Midbrain (tissue), 1 donor: ENCODE measurements around the gene CADM1.
A peak's percentile ranks its signal among the peaks of the same experiment; 100 is the strongest.

Experiments
- DNase-seq: peaks from one replicate; lab custom pipeline; 2025; lab: John Stamatoyannopoulos, UW

CADM1 gene

GRCh38 chr11:115279813-115280761 is 224.1 kb downstream of the CADM1 start:
- no peak for DNase-seq

- DNase-seq: no peak
These were observed 227.4 kb downstream of the CADM1 start for GRCh38 chr11:115276799-115277198.

- DNase-seq: no peak
These were observed 228.0 kb downstream of the CADM1 start for GRCh38 chr11:115276191-115276590.

- DNase-seq: no peak
These were observed 229.2 kb downstream of the CADM1 start for GRCh38 chr11:115275045-115275444.

GRCh38 chr11:115272925-115273324 is 231.3 kb downstream of the CADM1 start:
- DNase-seq: no peak

- DNase-seq: no peak
These were observed 232.6 kb downstream of the CADM1 start for GRCh38 chr11:115271643-115272042.

- peak; percentile 22 for DNase-seq
These were observed 234.8 kb downstream of the CADM1 start for GRCh38 chr11:115269191-115269950.

GRCh38 chr11:115267871-115268270 is 236.3 kb downstream of the CADM1 start:
- DNase-seq: no peak

- DNase-seq: no peak
These were observed 236.9 kb downstream of the CADM1 start for GRCh38 chr11:115267238-115267781.

- no peak for DNase-seq
These were observed 238.1 kb downstream of the CADM1 start for GRCh38 chr11:115266066-115266639.

- no peak for DNase-seq
These were observed 240.2 kb downstream of the CADM1 start for GRCh38 chr11:115263799-115264656.

- DNase-seq: no peak
These were observed 246.0 kb downstream of the CADM1 start for GRCh38 chr11:115258216-115258615.

GRCh38 chr11:115257678-115258077 is 246.5 kb downstream of the CADM1 start:
- DNase-seq: no peak

GRCh38 chr11:115257270-115257669 is 246.9 kb downstream of the CADM1 start:
- DNase-seq: no peak

GRCh38 chr11:115256397-115257197 is 247.6 kb downstream of the CADM1 start:
- DNase-seq: no peak

GRCh38 chr11:115255006-115255762 is 249.0 kb downstream of the CADM1 start:
- no peak for DNase-seq

- no peak for DNase-seq
These were observed 253.1 kb downstream of the CADM1 start for GRCh38 chr11:115251126-115251525.

GRCh38 chr11:115249061-115249578 is 255.1 kb downstream of the CADM1 start:
- no peak for DNase-seq

- no peak for DNase-seq
These were observed 256.3 kb downstream of the CADM1 start for GRCh38 chr11:115247953-115248352.
